Karpas-422 (cell line): ENCODE measurements around the gene OR10A7. TPM values are rescaled to one million over a fixed set of nuclear protein-coding genes. Genes with fewer than 3 reads are reported as not detected.

ENCODE experiments used
- total RNA-seq: library from RNA; depleted of rRNA; stranded (reverse); fragments of >200 nt; shearing (Covaris generic); gene quantifications from 2 replicates; pipeline ENCODE4 v1.2.3, GENCODE V29; 2014; ENCODE audit warnings: low replicate concordance; rRNA removed

The OR10A7 gene
- total RNA-seq, 1 experiment from 2014 or later: not detected

Other genes with a start within 250 kb of the OR10A7 start
- gene TESPA1, start 236.3 kb upstream of the OR10A7 start, total RNA-seq: 35.1 and 41.1 TPM in 2 replicates
- not detected in 2 replicates for gene NEUROD4, start 201.1 kb upstream of the OR10A7 start, total RNA-seq
- gene OR9K2, start 94.6 kb upstream of the OR10A7 start, total RNA-seq: not detected in 2 replicates
- not detected in 2 replicates for gene OR6C74, start 23.6 kb downstream of the OR10A7 start, total RNA-seq
- not detected in 2 replicates for gene OR6C6, start 75.5 kb downstream of the OR10A7 start, total RNA-seq
- gene OR6C1, start 93.3 kb downstream of the OR10A7 start, total RNA-seq: not detected in 2 replicates
- not detected in 2 replicates for gene OR6C3, start 109.7 kb downstream of the OR10A7 start, total RNA-seq
- not detected in 2 replicates for gene OR6C75, start 141.9 kb downstream of the OR10A7 start, total RNA-seq
- gene OR6C65, start 179.5 kb downstream of the OR10A7 start, total RNA-seq: not detected in 2 replicates
- not detected in 2 replicates for gene OR6C76, start 205.2 kb downstream of the OR10A7 start, total RNA-seq
- gene OR6C2, start 223.1 kb downstream of the OR10A7 start, total RNA-seq: not detected in 2 replicates
- gene OR6C70, start 249.1 kb downstream of the OR10A7 start, total RNA-seq: not detected in 2 replicates